Tibial nerve (tissue), 4 donors: ENCODE results near the gene RPP30. TPM values are rescaled to one million over a fixed set of nuclear protein-coding genes. Genes with fewer than 3 reads are reported as not detected.

Source experiments
- DNase-seq, 2 donors: peaks; one replicate each; pipeline ENCODE4 v3.0.0-alpha.2; 2019; ENCODE audit warnings: low spot score in 2 of 2
- H3K27ac ChIP-seq, 4 donors: fragments of 200-600 bp; sonication (generic) in 3 of 4; one replicate each; pipeline ENCODE4 v1.5.1; 2017 to 2019; ENCODE audit warnings: mild to moderate bottlenecking in 1 of 4
- H3K27me3 ChIP-seq, 2 donors: fragments of 200-600 bp; sonication (generic) in 1 of 2; one replicate each; pipeline versions ENCODE4 v1.5.1 to v1.6.0; 2017 to 2019
- H3K36me3 ChIP-seq, 3 donors: fragments of 200-600 bp; sonication (generic); one replicate each; pipeline ENCODE4 v1.5.1; 2018 to 2019
- H3K4me1 ChIP-seq, 4 donors: fragments of 200-600 bp; sonication (generic) in 3 of 4; one replicate each; pipeline ENCODE4 v1.5.1; 2017 to 2019
- H3K4me3 ChIP-seq, 4 donors: fragments of 200-600 bp; sonication (generic) in 3 of 4; one replicate each; pipeline ENCODE4 v1.5.1; 2017 to 2019; ENCODE audit warnings: mild to moderate bottlenecking in 1 of 4, moderate library complexity in 1 of 4
- H3K9me3 ChIP-seq, 4 donors: fragments of 200-600 bp; sonication (generic) in 3 of 4; one replicate each; pipeline ENCODE4 v1.5.1; 2017 to 2019
- CTCF ChIP-seq, 5 experiments: fragments of 200-600 bp in 3 of 5; fragments of 450-650 bp in 2 of 5; sonication (generic) in 3 of 5; IDR thresholded peaks; one replicate each; pipeline ENCODE4 v1.5.1; 2016 to 2019; ENCODE audit warnings: antibody characterized with exemption in 5 of 5, mild to moderate bottlenecking in 3 of 5, moderate library complexity in 2 of 5
- EP300 ChIP-seq, 2 donors: sonication (generic); formaldehyde crosslinking; IDR thresholded peaks; one replicate each; pipeline ENCODE4 v1.6.1; 2017; ENCODE audit warnings: antibody characterized with exemption in 2 of 2, mild to moderate bottlenecking in 1 of 2
- POLR2A ChIP-seq, 2 donors: fragments of 450-650 bp; IDR thresholded peaks; one replicate each; pipeline ENCODE4 v1.6.1; 2017; ENCODE audit warnings: antibody characterized with exemption in 2 of 2, mild to moderate bottlenecking in 2 of 2, moderate library complexity in 2 of 2
- WGBS, 2 donors: methylation state at CpG; one replicate each; pipeline ENCODE4 v1.1.5; 2018; 5-methylcytosine and 5-hydroxymethylcytosine counted together
- total RNA-seq, 4 donors: library from RNA; depleted of rRNA; stranded (reverse); fragments of >200 nt; gene quantifications; one replicate each; pipeline ENCODE4 v1.1.0, GENCODE V29; 2016

RPP30 gene
- total RNA-seq, 4 donors from 2014 or later, result 19.4 to 46.5 (median 35.2) TPM

GRCh38 chr10:90916392-90917237 lies 44.8 kb downstream of the RPP30 start:
- WGBS, 2 donors, result 77 to 82% methylated on average over 6 of the region's 6 CpGs
- H3K9me3 ChIP-seq, result no peaks in the 10 kb centered on the region

GRCh38 chr10:90917238-90917967 lies 45.6 kb downstream of the RPP30 start:
- TF ChIP-seq EP300 (IDR thresholded peaks at IDR 0.05) (no peak), CTCF (IDR thresholded peaks at IDR 0.05) (no peak), POLR2A (IDR thresholded peaks at IDR 0.05) (no peak)
- Histone ChIP-seq H3K4me3 (no peak overlapping the region), H3K9me3 (no peaks in the 10 kb centered on the region), H3K36me3 (no peaks in the 10 kb centered on the region), H3K4me1 (no peaks in the 10 kb centered on the region), H3K27me3 (no peaks in the 10 kb centered on the region), H3K27ac (no peak overlapping the region)
- WGBS, 2 donors, result 67 to 74% methylated on average over 8 of the region's 8 CpGs
- DNase-seq, result no peak

More at GRCh38 chr10:90916392-90917237, 44.8 kb downstream of the RPP30 start:
- no peaks in the 10 kb centered on the region for H3K36me3 ChIP-seq
- H3K27ac ChIP-seq, result no peak overlapping the region
- peaks cover 0 to 4% (median 0%) of the 10 kb centered on the region in 4 donors for H3K4me1 ChIP-seq
- TF ChIP-seq CTCF (IDR thresholded peaks at IDR 0.05), result no peak
- TF ChIP-seq EP300 (IDR thresholded peaks at IDR 0.05), result no peak
- no peak for TF ChIP-seq POLR2A (IDR thresholded peaks at IDR 0.05)
- no peaks in the 10 kb centered on the region for H3K27me3 ChIP-seq
- no peak overlapping the region for H3K4me3 ChIP-seq
- DNase-seq, result no peak

GRCh38 chr10:90917968-90918318 lies 46.2 kb downstream of the RPP30 start:
- Histone ChIP-seq H3K27ac (no peak overlapping the region), H3K4me1 (no peaks in the 10 kb centered on the region), H3K27me3 (no peaks in the 10 kb centered on the region), H3K36me3 (no peaks in the 10 kb centered on the region), H3K4me3 (no peak overlapping the region), H3K9me3 (no peaks in the 10 kb centered on the region)
- TF ChIP-seq POLR2A (IDR thresholded peaks at IDR 0.05), result no peak
- DNase-seq, result no peak
- WGBS, 2 donors, result 81 to 86% methylated on average over 3 of the region's 3 CpGs

GRCh38 chr10:90919683-90920574 lies 48.2 kb downstream of the RPP30 start:
- H3K27ac ChIP-seq, result no peak overlapping the region
- 71 to 76% methylated on average over 8 of the region's 8 CpGs for WGBS, 2 donors
- no peak overlapping the region for H3K4me3 ChIP-seq
- H3K9me3 ChIP-seq, result no peaks in the 10 kb centered on the region
- TF ChIP-seq CTCF (IDR thresholded peaks at IDR 0.05), result no peak
- TF ChIP-seq EP300 (IDR thresholded peaks at IDR 0.05), result no peak
- TF ChIP-seq POLR2A (IDR thresholded peaks at IDR 0.05), result no peak
- H3K4me1 ChIP-seq, result no peaks in the 10 kb centered on the region
- no peak for DNase-seq
- H3K27me3 ChIP-seq, result no peaks in the 10 kb centered on the region
- H3K36me3 ChIP-seq, result no peaks in the 10 kb centered on the region

GRCh38 chr10:90920986-90921666 lies 49.4 kb downstream of the RPP30 start, which contains the start of gene ANKRD1:
Gene ANKRD1 (minus strand): TSS chr10:90921087. CDS start chr10:90921027, 60 bp downstream.
- Histone ChIP-seq H3K4me1 (no peaks in the 10 kb centered on the region), H3K4me3 (no peak within 1 kb of the TSS), H3K36me3 (no peaks in the 10 kb centered on the region), H3K9me3 (no peaks in the 10 kb centered on the region), H3K27ac (no peak within 1 kb of the TSS), H3K27me3 (no peaks in the 10 kb centered on the region)
- no peak for DNase-seq
- WGBS, 2 donors, result 52 to 70% methylated on average over 5 of the region's 5 CpGs
- TF ChIP-seq POLR2A (IDR thresholded peaks at IDR 0.05), result no peak
- no peak for TF ChIP-seq EP300 (IDR thresholded peaks at IDR 0.05)
- no peak for TF ChIP-seq CTCF (IDR thresholded peaks at IDR 0.05)
